HG03039 (cell line): ENCODE data around the gene ADAR.
A peak's percentile ranks its signal among the peaks of the same experiment; 100 is the strongest.

Experiments used
- ATAC-seq: cut with Tn5 transposase; IDR thresholded peaks from one replicate; pipeline ENCODE4 v1.9.1; 2021; ENCODE audit warnings: mild to moderate bottlenecking, moderate library complexity; ENCODE audit not compliant: unreplicated experiment

ADAR gene

DNA sequence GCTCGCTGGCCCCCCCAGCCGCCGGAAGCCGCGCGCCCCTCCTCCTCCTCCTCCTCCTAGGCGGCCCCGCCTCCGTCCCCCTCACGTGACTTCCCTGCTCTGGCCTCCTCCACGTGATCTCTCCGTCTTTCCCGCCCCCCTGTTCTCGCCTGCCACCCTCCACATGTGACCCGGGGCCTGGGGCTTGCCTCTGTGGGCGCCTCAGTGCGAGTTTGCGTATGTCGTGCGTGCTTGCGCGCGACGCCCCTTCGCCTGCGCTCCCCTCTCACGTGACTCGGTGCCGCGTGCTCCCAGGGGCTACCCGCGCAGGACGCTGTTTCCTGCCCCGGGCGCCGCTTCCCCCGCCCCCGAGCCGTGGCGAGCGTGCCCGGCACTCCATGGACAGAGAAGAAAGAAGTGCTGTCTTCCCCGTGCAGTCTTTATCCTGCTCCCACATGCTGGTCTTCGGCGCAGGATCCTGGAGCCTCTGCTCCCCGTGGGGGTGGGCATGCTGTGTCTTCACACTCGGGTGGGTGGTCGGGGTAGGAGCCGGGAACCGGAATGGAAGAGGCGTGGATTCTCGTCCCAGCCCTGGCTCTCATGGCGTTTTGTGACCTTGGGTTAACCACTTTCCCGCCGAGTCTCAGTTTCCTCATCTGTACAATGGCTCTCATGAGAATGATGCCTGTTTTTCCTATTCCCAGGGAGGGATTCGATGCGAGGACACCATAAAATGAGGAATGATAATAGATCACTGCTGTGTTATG, 49.1 kb downstream of the ADAR start:
- ATAC-seq = peak; percentile 84

DNA sequence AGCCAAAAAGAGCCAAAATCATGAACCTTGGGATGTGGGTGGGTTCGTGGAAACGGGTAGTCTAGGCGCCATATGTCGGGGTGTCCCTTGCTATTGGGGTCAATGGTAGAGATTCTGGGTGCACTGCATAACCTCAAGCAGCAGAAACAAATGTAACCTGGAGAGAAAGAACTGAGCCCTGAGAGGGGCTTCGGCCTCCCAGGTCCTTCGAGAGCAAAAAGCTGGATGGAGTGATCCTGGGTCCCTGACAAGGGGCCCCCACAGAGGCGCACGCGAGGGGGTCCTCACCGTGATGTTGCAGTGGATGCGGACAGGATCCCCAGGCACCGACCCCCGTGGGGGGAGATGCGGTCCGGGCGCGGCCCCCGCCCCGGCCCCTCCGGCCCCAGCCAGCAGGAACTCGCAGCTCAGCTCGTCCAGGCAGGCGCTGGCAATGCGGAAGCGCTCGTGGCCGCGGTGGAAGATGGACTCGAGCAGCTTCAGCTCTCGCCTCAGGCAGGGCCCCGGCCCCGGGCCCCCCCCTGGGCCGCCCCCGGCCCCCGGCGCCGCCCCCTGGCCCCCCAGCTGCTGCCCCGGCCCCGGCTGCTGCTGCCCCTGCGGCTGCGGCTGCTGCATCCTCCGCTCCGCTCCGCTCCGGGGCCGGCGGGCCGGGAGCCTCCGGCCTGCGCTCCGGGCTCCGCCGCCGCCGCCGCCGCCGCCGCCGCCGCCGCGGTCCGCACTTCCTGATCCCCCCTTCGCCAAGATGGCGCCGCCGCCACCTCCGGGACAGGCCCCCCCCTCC, 49.9 kb downstream of the ADAR start, which contains the start of gene UBE2Q1:
Gene UBE2Q1 (minus strand): TSS at position 724 of the 781 bp plus-strand sequence. CDS start 109 bp downstream, at position 615.
- peak; percentile 7 for ATAC-seq

DNA sequence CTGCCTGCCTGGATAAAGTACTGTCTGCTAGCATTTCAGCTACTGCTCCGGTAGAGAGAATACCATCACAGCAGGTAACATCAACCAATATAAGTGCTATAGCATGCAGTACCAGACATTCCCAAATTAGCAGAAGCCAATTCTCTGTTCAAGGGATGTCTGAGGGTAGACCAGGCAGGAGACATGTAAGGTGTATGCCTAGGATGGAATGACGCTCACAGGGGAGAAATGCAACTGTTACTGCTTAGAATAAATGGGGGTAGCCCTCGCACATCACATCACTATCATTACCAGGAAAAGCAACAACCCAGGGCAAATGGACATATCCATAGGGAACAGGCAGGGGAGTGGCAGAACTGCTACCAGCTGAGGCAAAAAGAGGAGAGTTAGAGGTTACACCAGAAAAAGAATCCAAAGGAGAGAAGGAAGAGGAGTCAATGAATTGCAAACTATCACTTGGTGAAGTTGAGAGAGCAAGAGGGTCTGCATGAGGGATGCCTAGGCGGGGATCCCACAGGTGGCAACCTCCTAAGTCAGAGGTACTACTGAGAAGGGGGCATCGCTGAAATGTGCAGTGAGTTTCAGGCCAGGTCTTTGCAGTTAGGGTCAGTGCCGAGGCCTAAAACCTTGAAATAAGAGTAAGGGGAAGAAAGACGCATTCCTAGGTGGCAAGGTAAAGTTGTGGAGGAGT, 50.6 kb downstream of the ADAR start:
- no peak for ATAC-seq

DNA sequence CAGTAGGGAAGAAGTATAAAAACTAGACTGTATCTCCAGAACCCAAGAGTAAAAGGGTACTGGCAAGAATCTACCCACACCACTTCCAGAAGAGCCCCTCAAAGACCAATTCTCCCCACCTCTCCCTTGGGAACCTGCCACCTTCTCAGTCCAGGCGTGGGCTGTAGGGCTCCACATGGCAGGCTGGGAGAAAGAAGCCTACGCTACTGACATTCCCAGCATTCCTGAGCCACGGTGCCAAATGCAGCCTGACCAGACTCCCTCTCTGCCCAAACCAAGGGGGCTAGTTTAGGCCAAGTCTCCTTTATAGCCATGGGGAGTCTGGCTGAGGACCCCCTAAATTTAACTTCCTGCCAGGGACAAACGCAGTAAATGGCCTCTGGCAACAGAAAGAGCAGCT, 51.6 kb downstream of the ADAR start:
- ATAC-seq = no peak

DNA sequence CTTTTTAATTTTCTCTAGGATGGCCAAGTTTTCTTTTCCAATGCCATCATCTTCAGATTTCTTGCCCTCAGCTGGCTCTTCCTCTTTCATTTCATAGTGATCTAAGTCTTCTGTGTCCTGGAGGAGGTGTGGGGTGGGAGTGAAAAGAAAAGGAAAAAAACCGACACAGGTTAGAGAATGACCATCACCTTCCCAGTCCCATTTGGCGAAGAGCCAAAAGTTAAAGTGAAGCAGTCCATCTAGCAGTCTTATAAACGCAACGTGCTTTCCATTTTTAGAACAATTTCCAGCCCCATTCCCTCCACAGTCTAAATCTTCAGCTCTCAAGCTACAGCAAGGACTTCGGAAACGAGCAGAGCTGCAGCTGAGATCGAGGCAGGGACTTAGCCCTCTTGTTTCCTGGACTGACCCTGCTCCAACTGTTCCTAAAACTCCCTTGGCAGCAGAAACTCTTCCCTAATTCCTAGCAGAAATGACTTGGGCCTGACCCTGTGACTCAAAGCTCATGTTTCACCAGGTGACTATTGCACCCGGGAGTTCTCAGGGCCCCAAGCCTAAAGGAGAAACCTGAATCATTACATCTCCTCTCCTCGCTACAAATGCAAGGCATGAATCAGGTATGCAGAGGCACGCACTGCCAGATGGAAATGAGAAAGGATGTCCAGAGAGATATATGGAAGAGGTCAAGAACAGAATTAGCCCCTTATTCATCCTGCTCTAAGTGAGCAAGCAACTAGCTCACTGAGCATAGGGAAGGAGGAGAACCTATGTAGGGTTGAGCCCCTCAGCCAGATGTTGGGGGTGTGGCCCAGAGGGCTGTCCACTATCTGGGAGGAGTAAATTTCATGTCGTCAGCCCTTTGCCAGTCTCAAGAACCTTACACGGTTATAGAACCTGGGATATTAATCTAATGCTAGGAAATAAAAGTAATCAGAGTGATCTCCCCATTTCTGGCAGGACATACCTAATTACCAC, 54.6 kb downstream of the ADAR start:
- ATAC-seq = no peak

DNA sequence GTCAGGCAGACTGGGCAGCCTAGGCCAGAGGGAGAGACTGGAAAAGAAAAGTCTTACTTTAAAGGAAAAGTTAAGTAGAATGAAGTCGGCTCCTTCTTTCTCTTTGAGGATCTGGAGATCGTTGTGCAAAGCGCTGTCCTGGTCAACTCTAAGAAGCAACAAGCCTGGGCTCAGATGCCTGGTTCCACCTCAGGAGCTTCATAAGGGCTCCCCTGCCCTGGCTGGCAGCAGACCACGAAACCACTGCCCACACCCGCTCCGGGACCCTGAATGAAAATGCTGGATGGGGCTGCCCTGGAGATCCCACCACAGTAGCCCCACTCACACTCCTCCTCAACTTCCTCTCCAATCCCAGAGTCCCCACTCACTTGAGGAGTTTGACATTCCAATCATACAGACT, 56.0 kb downstream of the ADAR start:
- ATAC-seq = no peak

DNA sequence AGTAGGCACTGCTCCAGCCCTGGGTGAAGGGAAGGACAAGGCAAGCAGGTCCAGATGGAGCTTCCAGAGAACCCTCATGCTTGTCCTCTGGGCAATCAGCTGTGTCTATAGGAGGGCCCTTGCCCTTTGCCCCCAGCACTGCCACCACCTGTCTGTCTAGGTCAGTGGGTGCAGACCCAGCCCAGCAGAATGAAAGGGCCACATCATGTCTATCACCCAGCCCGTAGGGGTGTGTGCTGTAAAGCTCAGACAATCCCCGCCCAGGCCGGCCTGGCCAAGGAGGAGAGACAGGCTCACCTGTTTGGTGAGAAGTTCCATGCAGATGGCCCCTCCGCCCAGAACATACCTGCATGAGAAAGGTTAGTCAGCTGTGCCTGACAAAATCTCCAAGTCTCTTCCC, 56.5 kb downstream of the ADAR start:
- no peak for ATAC-seq

DNA sequence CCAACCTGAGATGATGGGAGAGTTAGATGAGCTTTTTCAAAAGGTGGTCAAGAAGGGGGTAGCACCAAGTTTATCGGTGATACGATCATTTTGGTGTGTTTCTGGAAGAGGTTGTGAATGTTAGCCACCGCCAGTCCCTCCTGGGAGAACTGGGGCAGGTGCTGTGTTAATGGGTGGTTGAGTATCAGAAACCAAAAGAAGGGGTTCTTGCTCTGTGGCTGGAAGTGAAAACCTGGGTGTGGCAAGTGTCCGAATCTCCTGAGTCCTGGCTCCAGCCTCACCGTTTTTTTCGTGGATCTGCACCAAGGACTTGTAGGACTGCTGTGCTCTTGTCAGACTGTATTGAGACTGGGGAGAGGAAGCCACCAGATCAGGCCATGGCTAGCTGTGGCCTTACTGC, 57.3 kb downstream of the ADAR start:
- ATAC-seq = no peak

DNA sequence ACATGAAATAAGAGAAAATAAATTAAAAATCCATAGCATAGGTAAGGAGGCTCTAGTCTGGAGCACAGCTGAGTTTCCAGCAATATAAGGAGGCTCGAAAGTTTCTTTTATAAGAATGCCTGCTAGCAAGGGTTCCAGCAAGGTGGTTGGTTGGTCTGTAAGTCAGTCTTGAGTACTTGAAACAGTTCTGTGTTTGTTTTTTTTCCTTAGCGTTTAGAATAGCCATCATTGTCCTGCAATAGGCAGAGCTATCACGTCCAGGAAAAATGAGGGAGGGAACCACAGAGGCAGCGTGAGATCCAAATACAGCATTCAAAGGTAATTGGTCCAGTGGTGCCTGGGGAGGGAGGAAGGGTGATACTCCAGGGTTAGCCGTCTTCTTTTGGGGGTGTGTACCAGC, 57.9 kb downstream of the ADAR start:
- ATAC-seq = no peak

DNA sequence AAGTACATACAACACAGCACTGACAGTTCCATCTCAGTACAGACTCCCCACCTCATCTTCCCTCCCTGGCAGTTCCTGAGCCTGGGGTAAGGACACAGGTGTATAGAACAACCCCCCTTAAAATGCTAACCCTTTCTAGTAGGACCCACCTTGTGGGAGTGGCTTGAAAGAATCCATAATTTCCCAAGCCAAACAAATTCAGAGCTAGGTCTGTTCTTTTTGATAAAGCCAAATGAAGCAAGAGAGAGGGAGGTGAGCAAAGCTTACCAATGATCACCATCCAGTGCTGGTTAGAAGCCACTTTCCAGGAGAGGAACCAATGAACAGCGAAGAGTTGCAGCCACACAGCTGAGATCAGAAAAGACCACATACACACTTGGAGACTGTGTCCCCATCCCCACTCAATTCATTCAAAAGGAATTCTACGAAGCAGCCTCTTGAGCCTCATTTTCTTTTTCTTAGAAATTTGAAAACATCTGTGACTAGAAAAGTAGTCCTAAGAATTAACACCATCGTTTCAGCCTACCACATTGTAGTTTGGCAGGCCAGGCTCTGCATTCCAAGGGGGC, 58.7 kb downstream of the ADAR start:
- ATAC-seq = no peak

DNA sequence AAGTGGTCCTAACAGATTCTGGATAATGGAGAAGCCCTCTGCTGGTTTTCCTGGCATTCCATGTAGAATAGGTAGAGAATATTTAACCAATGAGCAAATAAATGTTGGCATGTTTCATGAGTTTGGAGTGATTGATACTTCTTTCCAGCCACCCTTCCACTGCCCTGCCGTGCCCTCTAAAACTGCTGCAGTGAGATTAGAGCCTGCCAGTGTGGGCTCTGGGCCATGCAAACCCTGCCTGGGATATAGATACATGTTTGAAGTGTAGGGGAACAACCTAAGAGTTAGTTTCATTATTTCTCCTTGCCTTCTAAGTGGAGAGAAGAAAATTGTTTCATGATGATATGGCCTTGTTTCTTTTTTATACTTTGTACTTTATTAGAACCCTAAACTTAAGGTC, 60.0 kb downstream of the ADAR start:
- ATAC-seq = no peak

DNA sequence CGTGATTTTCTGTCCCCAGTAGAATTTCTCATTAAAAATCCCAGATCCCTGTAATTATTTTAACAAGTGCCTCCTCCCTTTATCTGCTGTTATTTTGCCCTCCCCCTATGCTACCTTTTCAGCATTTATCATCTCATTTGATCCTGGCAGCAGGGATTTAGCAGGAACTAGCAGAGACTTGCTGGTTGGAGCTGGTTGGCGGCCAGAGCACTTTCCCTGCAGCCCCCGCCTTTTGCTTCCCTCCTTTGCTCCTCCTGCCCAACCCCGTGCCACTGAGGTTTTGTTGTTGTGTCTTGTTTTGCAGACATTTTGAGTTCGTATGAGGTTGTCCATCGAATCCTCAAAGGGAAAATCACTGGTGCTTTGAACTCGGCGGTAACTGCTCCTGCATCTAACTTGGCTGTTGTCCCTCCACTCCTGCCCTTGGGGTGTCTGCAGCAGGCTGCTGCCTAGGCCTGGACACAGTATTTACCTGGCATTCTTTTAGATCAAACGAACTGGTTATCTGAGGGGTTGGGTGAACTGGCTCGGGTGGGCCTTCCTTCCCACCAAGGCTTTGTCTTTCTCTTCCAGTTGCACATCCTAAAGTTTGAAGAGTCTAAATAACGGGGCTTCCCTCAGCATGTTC, 60.8 kb downstream of the ADAR start:
- no peak for ATAC-seq

DNA sequence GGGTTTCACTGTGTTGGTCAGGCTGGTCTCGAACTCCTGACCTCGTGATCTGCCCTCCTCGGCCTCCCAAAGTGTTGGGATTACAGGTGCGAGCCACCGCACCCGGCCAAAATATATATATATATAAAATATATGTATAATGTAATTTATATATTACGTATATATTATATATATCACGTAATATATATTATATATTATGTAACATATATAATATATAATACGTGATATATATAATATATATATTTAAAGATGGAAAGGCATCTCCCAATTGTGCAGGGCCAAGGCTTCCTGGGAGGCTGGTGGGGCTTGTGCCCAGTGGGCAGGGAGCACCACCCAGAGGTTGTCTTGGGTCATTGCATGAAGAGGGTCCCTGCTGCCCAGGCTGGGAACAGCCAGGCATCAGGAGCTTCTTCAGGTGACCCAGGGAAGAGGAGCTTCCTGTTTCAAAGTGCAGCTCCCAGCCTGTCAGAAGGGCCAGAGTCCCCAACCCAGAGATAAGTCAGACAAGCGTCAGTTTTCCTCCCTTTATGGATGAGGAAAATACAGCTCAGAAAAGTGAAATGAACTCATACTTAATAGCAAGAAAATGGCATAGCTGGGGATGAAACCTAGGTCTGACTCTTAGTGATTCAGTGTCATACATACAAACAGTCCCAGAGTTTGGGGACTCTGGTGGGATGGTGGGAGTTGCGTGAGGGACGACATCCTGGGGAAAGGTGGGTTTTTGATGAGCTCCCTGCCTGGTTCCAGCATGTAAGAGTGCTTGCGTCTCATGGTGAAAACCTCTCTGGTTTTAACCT, 61.5 kb downstream of the ADAR start:
- no peak for ATAC-seq

DNA sequence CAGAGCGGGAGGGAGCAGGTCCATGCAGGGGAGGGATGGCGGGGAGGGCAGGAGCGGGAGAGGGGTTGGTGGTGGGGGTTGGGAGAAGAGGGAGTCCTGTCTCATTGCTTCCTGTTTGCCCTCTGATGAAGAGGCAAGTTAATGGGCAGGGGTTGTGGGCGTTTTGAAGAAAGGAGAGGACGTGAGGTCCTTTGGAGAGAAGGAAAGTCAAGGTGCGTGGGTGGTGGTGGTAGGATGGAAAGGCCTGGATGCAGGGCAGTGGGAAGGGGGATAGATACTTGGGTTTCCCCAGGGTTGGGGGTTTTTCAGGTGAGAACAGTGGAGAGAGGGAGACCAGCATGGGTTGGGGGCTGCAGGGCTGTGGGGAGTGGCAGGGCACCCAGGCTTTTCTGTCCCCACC, 66.8 kb downstream of the ADAR start:
- no peak for ATAC-seq

DNA sequence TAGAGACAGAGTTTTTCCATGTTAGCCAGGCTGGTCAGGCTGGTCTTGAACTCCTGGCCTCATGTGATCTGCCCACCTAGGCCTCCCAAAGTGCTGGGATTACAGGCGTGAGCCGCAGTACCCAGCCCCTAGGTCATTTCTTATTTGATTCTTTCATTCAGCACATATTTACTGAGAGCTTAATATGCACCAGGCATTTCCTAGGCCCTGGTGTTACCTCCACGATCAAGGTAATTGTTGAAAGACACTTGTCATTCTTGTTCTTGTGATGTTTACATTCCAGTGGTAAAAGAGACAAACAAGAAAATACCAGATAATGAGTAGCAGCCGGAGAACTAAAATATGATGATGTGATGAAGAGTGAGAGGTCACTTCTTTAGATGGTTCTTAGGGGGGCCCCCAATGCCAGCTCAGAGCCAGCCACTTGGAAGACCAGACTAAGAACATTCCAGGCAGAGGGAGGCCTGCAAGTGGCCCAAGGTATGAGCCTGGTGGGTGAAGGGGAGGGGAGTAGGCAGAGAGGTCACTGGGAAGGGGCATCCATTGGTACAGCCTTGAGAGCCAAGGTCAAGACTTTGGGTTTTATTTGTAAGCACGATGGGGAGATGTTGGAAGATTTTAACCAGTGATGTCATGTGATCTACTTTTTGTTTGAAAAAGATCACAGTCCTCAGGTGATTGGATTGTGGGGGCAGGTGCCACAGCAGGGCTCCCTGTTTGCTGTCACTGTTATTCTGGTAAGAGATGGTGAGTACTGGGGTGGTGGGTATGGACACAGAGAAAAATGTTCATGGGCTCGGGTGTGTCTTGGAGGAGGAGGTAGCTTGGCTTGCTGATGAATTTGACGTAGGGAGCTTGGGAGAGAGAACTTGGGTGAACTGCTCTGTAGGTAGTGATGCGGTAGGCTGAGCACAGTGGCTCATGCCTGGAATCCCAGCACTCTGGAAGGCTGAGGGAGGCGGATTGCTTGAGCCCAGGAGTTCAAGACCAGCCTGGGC, 68.2 kb downstream of the ADAR start:
- no peak for ATAC-seq

DNA sequence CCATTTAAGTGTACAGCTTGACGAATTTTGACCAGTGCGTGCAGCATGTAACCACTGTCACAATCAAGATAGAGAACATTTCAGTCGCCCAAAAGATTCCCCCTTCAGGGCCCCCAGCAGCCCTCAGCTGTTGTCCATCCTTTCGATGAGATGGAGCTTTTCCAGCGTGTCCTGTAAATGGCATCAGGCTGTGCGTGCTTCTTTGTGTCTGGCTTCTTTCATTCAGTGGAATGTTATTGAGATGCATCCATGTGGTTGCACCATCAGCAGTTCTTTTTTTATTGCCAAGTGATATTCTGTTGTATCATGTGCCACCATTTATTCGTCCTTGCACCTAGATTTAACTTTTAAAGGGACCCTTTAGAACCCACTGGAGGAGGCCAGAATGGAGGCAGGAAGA, 71.4 kb downstream of the ADAR start:
- no peak for ATAC-seq

DNA sequence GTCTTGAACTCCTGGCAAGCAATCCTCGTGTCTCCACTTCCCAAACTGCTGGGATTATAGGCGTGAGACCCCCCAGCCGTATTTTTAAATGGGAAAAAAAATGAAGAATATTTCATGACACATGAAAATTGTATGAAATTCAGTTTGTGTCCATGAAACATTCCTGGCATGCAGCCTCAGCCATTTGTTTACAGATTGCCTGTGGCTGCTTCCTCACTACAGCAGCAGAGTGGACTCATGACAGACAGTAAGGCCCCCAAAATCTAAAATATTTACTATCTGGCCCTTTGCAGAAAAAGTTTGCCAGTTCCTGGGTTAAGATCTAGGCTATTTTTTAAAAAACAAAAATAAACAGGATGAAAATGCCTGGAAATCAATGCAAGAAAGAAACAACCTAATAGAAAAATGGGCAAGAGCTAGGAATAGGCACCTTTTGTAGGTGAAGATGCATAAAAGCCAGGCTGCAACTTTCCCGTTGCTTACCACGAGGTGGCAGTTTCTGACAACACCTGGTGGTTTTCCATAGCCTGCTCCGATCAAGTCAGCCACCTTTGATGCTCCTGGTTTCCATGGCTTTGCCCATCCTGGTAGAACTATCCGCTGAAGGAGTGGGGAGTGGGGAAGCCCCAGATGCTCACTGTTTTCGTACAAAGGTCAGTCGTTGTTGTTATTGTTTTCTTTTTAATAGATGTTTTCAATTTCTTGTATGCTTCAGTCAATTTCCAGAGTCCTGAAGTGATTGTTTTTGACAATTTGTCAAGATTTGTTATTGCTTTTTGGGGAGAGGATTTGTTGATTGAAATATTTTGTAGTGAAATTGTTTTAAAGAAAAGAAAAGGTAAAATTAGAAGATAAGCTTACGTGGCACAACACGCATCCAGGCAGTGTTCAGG, 73.8 kb downstream of the ADAR start:
- ATAC-seq = no peak
